SK-N-SH treated with all-trans-retinoic acid at 6 μM for 48 hours (cell line): ENCODE measurements around the gene LRRC7.

Experiments used
- CSDC2 ChIP-seq: fragments of 250-450 bp; sonication (Bioruptor Pico); IDR thresholded peaks from 2 replicates; pipeline ENCODE4 v1.5.0; 2020; ENCODE audit warnings: mild to moderate bottlenecking, moderate library complexity
- ESRRG ChIP-seq: fragments of 250-450 bp; sonication (Bioruptor Pico); IDR thresholded peaks from 2 replicates; pipeline ENCODE4 v1.6.1; 2021; ENCODE audit warnings: mild to moderate bottlenecking
- RARB ChIP-seq: fragments of 250-450 bp; sonication (Bioruptor Pico); IDR thresholded peaks from 2 replicates; pipeline ENCODE4 v1.8.0; 2021; ENCODE audit warnings: mild to moderate bottlenecking, moderate library complexity
- SNAI2 ChIP-seq: fragments of 250-450 bp; sonication (Bioruptor Pico); IDR thresholded peaks from 2 replicates; pipeline ENCODE4 v1.5.0; 2020; ENCODE audit warnings: mild to moderate bottlenecking, moderate library complexity
- TOX ChIP-seq: fragments of 250-450 bp; sonication (Bioruptor Pico); IDR thresholded peaks from 2 replicates; pipeline ENCODE4 v1.8.0; 2021; ENCODE audit warnings: mild to moderate bottlenecking, moderate library complexity, borderline replicate concordance
- ZFP3 ChIP-seq: fragments of 250-450 bp; sonication (Bioruptor Pico); IDR thresholded peaks from 2 replicates; pipeline ENCODE4 v1.5.0; 2020; ENCODE audit warnings: mild to moderate bottlenecking, moderate library complexity
- TF ChIP-seq, protein P1 (sequence below): fragments of 250-450 bp; sonication (Bioruptor Pico); IDR thresholded peaks from 2 replicates; pipeline ENCODE4 v1.5.0; 2020; ENCODE audit warnings: mild to moderate bottlenecking, moderate library complexity
- TF ChIP-seq, protein P2 (sequence below): fragments of 250-450 bp; sonication (Bioruptor Pico); IDR thresholded peaks from 2 replicates; pipeline ENCODE4 v1.8.0; 2020; ENCODE audit warnings: mild to moderate bottlenecking, moderate library complexity, borderline replicate concordance
- TF ChIP-seq, protein P3 (sequence below): fragments of 250-450 bp; sonication (Bioruptor Pico); IDR thresholded peaks from 2 replicates; pipeline ENCODE4 v1.5.1; 2020; ENCODE audit warnings: low read depth, mild to moderate bottlenecking, moderate library complexity
- TF ChIP-seq, protein P4 (sequence below): fragments of 250-450 bp; sonication (Bioruptor Pico); IDR thresholded peaks from 2 replicates; pipeline ENCODE4 v1.5.1; 2021; ENCODE audit warnings: mild to moderate bottlenecking, moderate library complexity

DNA sequence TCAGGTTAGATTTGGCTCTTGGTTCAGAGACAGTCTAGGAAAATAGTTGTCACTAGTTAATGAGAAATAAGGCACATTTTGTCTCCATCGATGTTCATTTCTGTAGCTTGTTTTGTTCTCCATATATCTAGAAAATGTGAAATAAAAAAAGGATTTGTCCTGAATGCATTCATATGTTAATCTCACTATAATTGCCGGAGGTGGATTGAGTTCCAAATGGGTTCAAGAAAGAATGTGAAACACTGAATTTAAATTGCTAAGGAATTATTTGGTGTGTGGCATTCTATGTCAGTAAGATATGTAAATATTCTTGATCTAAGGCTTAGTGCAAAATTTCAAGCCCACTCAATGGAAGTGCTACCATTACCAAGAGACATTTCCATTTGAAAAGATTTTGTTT lies 176.7 kb downstream of the LRRC7 start:
- TF ChIP-seq, protein P1, sequence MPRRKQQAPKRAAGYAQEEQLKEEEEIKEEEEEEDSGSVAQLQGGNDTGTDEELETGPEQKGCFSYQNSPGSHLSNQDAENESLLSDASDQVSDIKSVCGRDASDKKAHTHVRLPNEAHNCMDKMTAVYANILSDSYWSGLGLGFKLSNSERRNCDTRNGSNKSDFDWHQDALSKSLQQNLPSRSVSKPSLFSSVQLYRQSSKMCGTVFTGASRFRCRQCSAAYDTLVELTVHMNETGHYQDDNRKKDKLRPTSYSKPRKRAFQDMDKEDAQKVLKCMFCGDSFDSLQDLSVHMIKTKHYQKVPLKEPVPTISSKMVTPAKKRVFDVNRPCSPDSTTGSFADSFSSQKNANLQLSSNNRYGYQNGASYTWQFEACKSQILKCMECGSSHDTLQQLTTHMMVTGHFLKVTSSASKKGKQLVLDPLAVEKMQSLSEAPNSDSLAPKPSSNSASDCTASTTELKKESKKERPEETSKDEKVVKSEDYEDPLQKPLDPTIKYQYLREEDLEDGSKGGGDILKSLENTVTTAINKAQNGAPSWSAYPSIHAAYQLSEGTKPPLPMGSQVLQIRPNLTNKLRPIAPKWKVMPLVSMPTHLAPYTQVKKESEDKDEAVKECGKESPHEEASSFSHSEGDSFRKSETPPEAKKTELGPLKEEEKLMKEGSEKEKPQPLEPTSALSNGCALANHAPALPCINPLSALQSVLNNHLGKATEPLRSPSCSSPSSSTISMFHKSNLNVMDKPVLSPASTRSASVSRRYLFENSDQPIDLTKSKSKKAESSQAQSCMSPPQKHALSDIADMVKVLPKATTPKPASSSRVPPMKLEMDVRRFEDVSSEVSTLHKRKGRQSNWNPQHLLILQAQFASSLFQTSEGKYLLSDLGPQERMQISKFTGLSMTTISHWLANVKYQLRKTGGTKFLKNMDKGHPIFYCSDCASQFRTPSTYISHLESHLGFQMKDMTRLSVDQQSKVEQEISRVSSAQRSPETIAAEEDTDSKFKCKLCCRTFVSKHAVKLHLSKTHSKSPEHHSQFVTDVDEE = no peak
- no peak for TF ChIP-seq RARB (CRISPR knock-in tag)
- TF ChIP-seq, protein P2, sequence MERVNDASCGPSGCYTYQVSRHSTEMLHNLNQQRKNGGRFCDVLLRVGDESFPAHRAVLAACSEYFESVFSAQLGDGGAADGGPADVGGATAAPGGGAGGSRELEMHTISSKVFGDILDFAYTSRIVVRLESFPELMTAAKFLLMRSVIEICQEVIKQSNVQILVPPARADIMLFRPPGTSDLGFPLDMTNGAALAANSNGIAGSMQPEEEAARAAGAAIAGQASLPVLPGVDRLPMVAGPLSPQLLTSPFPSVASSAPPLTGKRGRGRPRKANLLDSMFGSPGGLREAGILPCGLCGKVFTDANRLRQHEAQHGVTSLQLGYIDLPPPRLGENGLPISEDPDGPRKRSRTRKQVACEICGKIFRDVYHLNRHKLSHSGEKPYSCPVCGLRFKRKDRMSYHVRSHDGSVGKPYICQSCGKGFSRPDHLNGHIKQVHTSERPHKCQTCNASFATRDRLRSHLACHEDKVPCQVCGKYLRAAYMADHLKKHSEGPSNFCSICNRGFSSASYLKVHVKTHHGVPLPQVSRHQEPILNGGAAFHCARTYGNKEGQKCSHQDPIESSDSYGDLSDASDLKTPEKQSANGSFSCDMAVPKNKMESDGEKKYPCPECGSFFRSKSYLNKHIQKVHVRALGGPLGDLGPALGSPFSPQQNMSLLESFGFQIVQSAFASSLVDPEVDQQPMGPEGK = no peak
- TF ChIP-seq, protein P3, sequence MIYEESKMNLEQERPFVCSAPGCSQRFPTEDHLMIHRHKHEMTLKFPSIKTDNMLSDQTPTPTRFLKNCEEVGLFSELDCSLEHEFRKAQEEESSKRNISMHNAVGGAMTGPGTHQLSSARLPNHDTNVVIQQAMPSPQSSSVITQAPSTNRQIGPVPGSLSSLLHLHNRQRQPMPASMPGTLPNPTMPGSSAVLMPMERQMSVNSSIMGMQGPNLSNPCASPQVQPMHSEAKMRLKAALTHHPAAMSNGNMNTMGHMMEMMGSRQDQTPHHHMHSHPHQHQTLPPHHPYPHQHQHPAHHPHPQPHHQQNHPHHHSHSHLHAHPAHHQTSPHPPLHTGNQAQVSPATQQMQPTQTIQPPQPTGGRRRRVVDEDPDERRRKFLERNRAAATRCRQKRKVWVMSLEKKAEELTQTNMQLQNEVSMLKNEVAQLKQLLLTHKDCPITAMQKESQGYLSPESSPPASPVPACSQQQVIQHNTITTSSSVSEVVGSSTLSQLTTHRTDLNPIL (CRISPR knock-in tag) = no peak
- TF ChIP-seq ZFP3 (CRISPR knock-in tag) = no peak
- TF ChIP-seq SNAI2 = no peak
- TF ChIP-seq, protein P4, sequence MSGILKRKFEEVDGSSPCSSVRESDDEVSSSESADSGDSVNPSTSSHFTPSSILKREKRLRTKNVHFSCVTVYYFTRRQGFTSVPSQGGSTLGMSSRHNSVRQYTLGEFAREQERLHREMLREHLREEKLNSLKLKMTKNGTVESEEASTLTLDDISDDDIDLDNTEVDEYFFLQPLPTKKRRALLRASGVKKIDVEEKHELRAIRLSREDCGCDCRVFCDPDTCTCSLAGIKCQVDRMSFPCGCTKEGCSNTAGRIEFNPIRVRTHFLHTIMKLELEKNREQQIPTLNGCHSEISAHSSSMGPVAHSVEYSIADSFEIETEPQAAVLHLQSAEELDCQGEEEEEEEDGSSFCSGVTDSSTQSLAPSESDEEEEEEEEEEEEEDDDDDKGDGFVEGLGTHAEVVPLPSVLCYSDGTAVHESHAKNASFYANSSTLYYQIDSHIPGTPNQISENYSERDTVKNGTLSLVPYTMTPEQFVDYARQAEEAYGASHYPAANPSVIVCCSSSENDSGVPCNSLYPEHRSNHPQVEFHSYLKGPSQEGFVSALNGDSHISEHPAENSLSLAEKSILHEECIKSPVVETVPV (CRISPR knock-in tag) = no peak
- no peak for TF ChIP-seq TOX (CRISPR knock-in tag)
- TF ChIP-seq ESRRG (CRISPR knock-in tag) = no peak
- TF ChIP-seq CSDC2 (CRISPR knock-in tag) = no peak
